Activated CD4-positive, alpha-beta memory T cell treated with anti-CD3 and anti-CD28 coated beads for 36 hours (primary cell): ENCODE data around the gene DNMT3A. TPM values are rescaled to one million over a fixed set of nuclear protein-coding genes. Genes with fewer than 3 reads are reported as not detected.

Experiments used
- CTCF ChIA-PET: fragments of 350-600 bp; sonication (Branson Sonifier 250); formaldehyde crosslinking; loops from one replicate; lab custom pipeline; 2021; ENCODE audit warnings: antibody characterized with exemption, inconsistent platforms; lab: Charles Lee
- POLR2A ChIA-PET: fragments of 350-600 bp; sonication (Branson Sonifier 250); formaldehyde crosslinking; loops from one replicate; lab custom pipeline; 2021; ENCODE audit warnings: antibody characterized with exemption; lab: Charles Lee
- DNase-seq: peaks from one replicate; pipeline ENCODE4 v3.0.0-alpha.2; 2020
- H3K27ac Mint-ChIP-seq: one replicate; pipeline ENCODE4 v1.8.0; 2021; ENCODE audit warnings: mixed read lengths
- H3K27me3 Mint-ChIP-seq: one replicate; pipeline ENCODE4 v1.8.0; 2021; ENCODE audit warnings: mixed read lengths
- H3K36me3 Mint-ChIP-seq: one replicate; pipeline ENCODE4 v1.8.0; 2021; ENCODE audit warnings: mixed read lengths
- H3K4me1 Mint-ChIP-seq: one replicate; pipeline ENCODE4 v1.8.0; 2021; ENCODE audit warnings: low read depth, mixed read lengths
- H3K4me3 Mint-ChIP-seq: one replicate; pipeline ENCODE4 v1.8.0; 2021; ENCODE audit warnings: mild to moderate bottlenecking, mixed read lengths
- H3K9me3 Mint-ChIP-seq: one replicate; pipeline ENCODE4 v1.8.0; 2021; ENCODE audit warnings: mixed read lengths
- intact Hi-C: fragments of 100-400 bp; cut with micrococcal nuclease; formaldehyde crosslinking; loops from one replicate; pipeline ENCODE4 v1.15.1; 2023
- total RNA-seq, 2 experiments: library from RNA; stranded (reverse); gene quantifications; one replicate each; pipeline ENCODE4 v1.2.3, GENCODE V29; 2021

Gene DNMT3A
- total RNA-seq, 2 experiments from 2014 or later, result 52.0 to 52.5 TPM

- ChIA-PET POLR2A (interaction anchor here (0.6 kb wide), 1 partner anchor 25 kb away, joined by 4 read pairs; no protein-coding TSS in a partner anchor), CTCF (no interaction called here)
- DNase-seq, result no peak
- intact Hi-C loops, result no loop called here
- peak overlapping the region; percentile 52 for H3K4me3 Mint-ChIP-seq
- peaks cover 23% of the 10 kb centered on the region for H3K4me1 Mint-ChIP-seq
- H3K36me3 Mint-ChIP-seq, result peaks cover 36% of the 10 kb centered on the region
- H3K27me3 Mint-ChIP-seq, result no peaks in the 10 kb centered on the region
- peak overlapping the region; percentile 36 for H3K27ac Mint-ChIP-seq
- no peaks in the 10 kb centered on the region for H3K9me3 Mint-ChIP-seq
Observed at GRCh38 chr2:25253153-25253626, 88.5 kb downstream of the DNMT3A start.

GRCh38 chr2:25252291-25253152 is 89.2 kb downstream of the DNMT3A start:
- intact Hi-C loops, result loop anchor here (1.0 kb wide), 1 partner anchor 21 kb away; no protein-coding TSS in a partner anchor
- Mint-ChIP-seq H3K36me3 (peaks cover 40% of the 10 kb centered on the region), H3K4me1 (peaks cover 23% of the 10 kb centered on the region), H3K27ac (peak overlapping the region; percentile 36), H3K4me3 (peak overlapping the region; percentile 52), H3K9me3 (no peaks in the 10 kb centered on the region), H3K27me3 (no peaks in the 10 kb centered on the region)
- ChIA-PET POLR2A (interaction anchor here (0.6 to 1.3 kb wide), 5 partner anchors 21 to 306 kb away, joined by 3 to 9 read pairs (median 3); no protein-coding TSS in a partner anchor), CTCF (interaction anchor here (1.0 to 1.3 kb wide), 3 partner anchors 21 to 110 kb away, joined by 4 to 7 read pairs (median 6); no protein-coding TSS in a partner anchor)
- DNase-seq, result peak; percentile 67

GRCh38 chr2:25251422-25252273 is 90.1 kb downstream of the DNMT3A start:
- peaks cover 23% of the 10 kb centered on the region for H3K4me1 Mint-ChIP-seq
- H3K27me3 Mint-ChIP-seq, result no peaks in the 10 kb centered on the region
- ChIA-PET POLR2A (interaction anchor here (0.7 to 1.3 kb wide), 4 partner anchors 22 to 307 kb away, joined by 3 to 9 read pairs (median 4); no protein-coding TSS in a partner anchor), CTCF (interaction anchor here (1.0 to 1.3 kb wide), 4 partner anchors 21 to 276 kb away, joined by 3 to 7 read pairs (median 5); no protein-coding TSS in a partner anchor)
- intact Hi-C loops, result loop anchor here (1.0 kb wide), 1 partner anchor 22 kb away; no protein-coding TSS in a partner anchor
- DNase-seq, result peak; percentile 57
- peaks cover 45% of the 10 kb centered on the region for H3K36me3 Mint-ChIP-seq
- H3K9me3 Mint-ChIP-seq, result no peaks in the 10 kb centered on the region
- H3K27ac Mint-ChIP-seq, result peak overlapping the region; percentile 74
- H3K4me3 Mint-ChIP-seq, result peak overlapping the region; percentile 75

GRCh38 chr2:25251071-25251421 is 90.7 kb downstream of the DNMT3A start:
- Mint-ChIP-seq H3K9me3 (no peaks in the 10 kb centered on the region), H3K4me1 (peaks cover 23% of the 10 kb centered on the region), H3K27ac (peak overlapping the region; percentile 76), H3K4me3 (peak overlapping the region; percentile 75), H3K27me3 (no peaks in the 10 kb centered on the region), H3K36me3 (peaks cover 46% of the 10 kb centered on the region)
- POLR2A ChIA-PET, result interaction anchor here (1.1 kb wide), 1 partner anchor 26 kb away, joined by 6 read pairs; no protein-coding TSS in a partner anchor
- DNase-seq, result peak; percentile 28
- intact Hi-C loops, result no loop called here
- CTCF ChIA-PET, result interaction anchor here (1.0 to 1.2 kb wide), 4 partner anchors 22 to 276 kb away, joined by 3 to 7 read pairs (median 3); no protein-coding TSS in a partner anchor

GRCh38 chr2:25250331-25251070 is 91.2 kb downstream of the DNMT3A start:
- H3K27me3 Mint-ChIP-seq, result no peaks in the 10 kb centered on the region
- peak; percentile 27 for DNase-seq

GRCh38 chr2:25249785-25250184 is 91.9 kb downstream of the DNMT3A start:
- no peak overlapping the region for H3K27ac Mint-ChIP-seq
- CTCF ChIA-PET, result interaction anchor here (0.7 to 1.2 kb wide), 5 partner anchors 10 to 58 kb away, joined by 3 to 4 read pairs (median 3); no protein-coding TSS in a partner anchor
- intact Hi-C loops, result no loop called here
- no peaks in the 10 kb centered on the region for H3K27me3 Mint-ChIP-seq
- POLR2A ChIA-PET, result interaction anchor here (0.9 kb wide), 1 partner anchor 26 kb away, joined by 3 read pairs; no protein-coding TSS in a partner anchor
- H3K9me3 Mint-ChIP-seq, result no peaks in the 10 kb centered on the region
- peaks cover 44% of the 10 kb centered on the region for H3K36me3 Mint-ChIP-seq
- peaks cover 23% of the 10 kb centered on the region for H3K4me1 Mint-ChIP-seq
- DNase-seq, result no peak
- H3K4me3 Mint-ChIP-seq, result peak overlapping the region; percentile 6

More at GRCh38 chr2:25250331-25251070, 91.2 kb downstream of the DNMT3A start:
- H3K4me3 Mint-ChIP-seq, result peak overlapping the region; percentile 75
- H3K27ac Mint-ChIP-seq, result peak overlapping the region; percentile 76
- H3K36me3 Mint-ChIP-seq, result peaks cover 45% of the 10 kb centered on the region
- POLR2A ChIA-PET, result interaction anchor here (0.9 kb wide), 1 partner anchor 25 kb away, joined by 3 read pairs; no protein-coding TSS in a partner anchor
- H3K9me3 Mint-ChIP-seq, result no peaks in the 10 kb centered on the region
- CTCF ChIA-PET, result interaction anchor here (0.7 to 1.2 kb wide), 6 partner anchors 11 to 275 kb away, joined by 3 to 4 read pairs (median 3); no protein-coding TSS in a partner anchor
- H3K4me1 Mint-ChIP-seq, result peaks cover 23% of the 10 kb centered on the region
- intact Hi-C loops, result no loop called here

- no peak for DNase-seq
- ChIA-PET POLR2A (interaction anchor here (0.6 kb wide), 1 partner anchor 65 kb away, joined by 4 read pairs; no protein-coding TSS in a partner anchor), CTCF (interaction anchor here (0.6 kb wide), 1 partner anchor 1163 kb away, joined by 3 read pairs; the partner anchor contains the start of gene TP53I3)
- no peaks in the 10 kb centered on the region for H3K27me3 Mint-ChIP-seq
- no peak overlapping the region for H3K4me3 Mint-ChIP-seq
- intact Hi-C loops, result no loop called here
- no peak overlapping the region for H3K27ac Mint-ChIP-seq
- H3K4me1 Mint-ChIP-seq, result peaks cover 20% of the 10 kb centered on the region
- no peaks in the 10 kb centered on the region for H3K9me3 Mint-ChIP-seq
- H3K36me3 Mint-ChIP-seq, result peaks cover 35% of the 10 kb centered on the region
Observed at GRCh38 chr2:25247792-25248512, 93.8 kb downstream of the DNMT3A start.

- Mint-ChIP-seq H3K4me1 (peaks cover 16% of the 10 kb centered on the region), H3K36me3 (peaks cover 41% of the 10 kb centered on the region), H3K4me3 (no peak overlapping the region), H3K27ac (no peak overlapping the region), H3K9me3 (no peaks in the 10 kb centered on the region), H3K27me3 (no peaks in the 10 kb centered on the region)
- ChIA-PET POLR2A (no interaction called here), CTCF (interaction anchor here (0.5 to 0.6 kb wide), 3 partner anchors 272 to 1640 kb away, joined by 3 read pairs; partner anchors contain the start of gene TP53I3)
- intact Hi-C loops, result no loop called here
- DNase-seq, result no peak
Observed at GRCh38 chr2:25246558-25247290, 95.0 kb downstream of the DNMT3A start.

GRCh38 chr2:25246001-25246400 is 95.7 kb downstream of the DNMT3A start:
- H3K4me1 Mint-ChIP-seq, result peaks cover 10% of the 10 kb centered on the region
- H3K36me3 Mint-ChIP-seq, result peaks cover 46% of the 10 kb centered on the region
- CTCF ChIA-PET, result no interaction called here
- H3K27ac Mint-ChIP-seq, result no peak overlapping the region
- intact Hi-C loops, result no loop called here
- POLR2A ChIA-PET, result no interaction called here
- DNase-seq, result no peak
- H3K9me3 Mint-ChIP-seq, result no peaks in the 10 kb centered on the region
- H3K4me3 Mint-ChIP-seq, result no peak overlapping the region
- no peaks in the 10 kb centered on the region for H3K27me3 Mint-ChIP-seq

GRCh38 chr2:25245141-25245540 is 96.6 kb downstream of the DNMT3A start:
- Mint-ChIP-seq H3K4me3 (no peak overlapping the region), H3K36me3 (peaks cover 53% of the 10 kb centered on the region), H3K4me1 (peaks cover 4% of the 10 kb centered on the region), H3K9me3 (no peaks in the 10 kb centered on the region), H3K27ac (no peak overlapping the region), H3K27me3 (no peaks in the 10 kb centered on the region)
- no peak for DNase-seq
- ChIA-PET POLR2A (no interaction called here), CTCF (interaction anchor here (1.2 kb wide), 1 partner anchor 49 kb away, joined by 3 read pairs; no protein-coding TSS in a partner anchor)
- intact Hi-C loops, result no loop called here
